HG03565 (cell line): ENCODE measurements around the gene GPA33.

Source experiments
- ATAC-seq: cut with Tn5 transposase; IDR thresholded peaks from one replicate; pipeline ENCODE4 v1.9.1; 2021; ENCODE audit warnings: mild to moderate bottlenecking, moderate library complexity; ENCODE audit not compliant: unreplicated experiment

The GPA33 gene

DNA sequence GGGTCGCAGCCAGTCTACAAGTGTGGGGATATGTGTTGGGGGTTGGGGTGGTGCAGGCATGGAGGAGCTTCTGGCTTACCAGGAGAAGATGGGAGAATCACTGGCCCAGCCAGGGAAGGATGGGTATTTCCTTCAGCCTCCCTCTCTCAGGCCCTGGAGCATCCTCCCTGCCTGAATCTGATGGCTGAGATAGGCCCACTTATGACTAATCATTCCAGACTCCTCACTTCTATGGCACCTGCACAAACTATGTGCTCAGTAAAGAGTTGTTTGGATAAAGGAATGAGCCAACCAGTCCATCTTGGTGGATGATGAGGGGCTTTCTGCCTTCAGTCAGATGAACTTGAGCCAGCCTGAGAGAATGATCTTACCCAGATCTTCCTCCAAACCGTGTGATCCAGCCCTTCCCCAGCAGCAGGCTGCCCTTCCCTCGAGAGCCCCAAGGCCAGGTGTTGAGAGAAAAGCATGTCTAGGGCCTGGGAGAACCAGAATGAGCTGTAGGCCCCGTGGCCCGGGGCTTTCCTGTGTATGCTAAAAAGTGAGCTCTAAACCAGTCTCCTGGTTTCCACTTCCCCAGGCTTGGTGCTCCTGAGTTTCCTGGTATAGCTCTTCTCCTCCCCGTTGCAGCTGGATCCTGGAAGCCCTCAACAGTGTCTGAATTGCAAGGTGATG is 1.3 kb downstream of the GPA33 start:
- no peak for ATAC-seq

DNA sequence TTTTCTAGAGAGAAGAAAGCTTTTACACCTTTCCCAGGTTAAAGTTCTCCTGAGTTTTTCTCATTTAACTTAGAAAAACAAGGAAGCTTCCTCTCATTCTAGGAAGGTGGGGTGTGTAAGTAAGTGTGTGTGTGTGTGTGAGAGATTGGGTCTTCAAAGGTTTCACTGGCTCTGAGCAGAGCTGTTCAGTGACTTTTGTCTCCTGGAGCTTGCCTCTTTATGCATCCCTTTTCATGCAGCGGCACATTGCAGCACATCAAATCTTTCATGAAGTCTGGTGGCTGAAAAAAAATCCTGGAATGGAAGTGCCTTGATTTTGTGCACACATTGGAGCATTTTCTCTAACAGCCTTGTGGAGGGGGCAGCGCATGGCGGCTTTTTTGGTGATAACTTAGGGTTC is 3.4 kb downstream of the GPA33 start:
- ATAC-seq: no peak

GRCh38 chr1:167086033-167086432 is 4.1 kb downstream of the GPA33 start:
- no peak for ATAC-seq

GRCh38 chr1:167084757-167085156 is 5.4 kb downstream of the GPA33 start:
- ATAC-seq: no peak

- ATAC-seq: no peak
Measured at GRCh38 chr1:167083871-167084270, 6.3 kb downstream of the GPA33 start.

DNA sequence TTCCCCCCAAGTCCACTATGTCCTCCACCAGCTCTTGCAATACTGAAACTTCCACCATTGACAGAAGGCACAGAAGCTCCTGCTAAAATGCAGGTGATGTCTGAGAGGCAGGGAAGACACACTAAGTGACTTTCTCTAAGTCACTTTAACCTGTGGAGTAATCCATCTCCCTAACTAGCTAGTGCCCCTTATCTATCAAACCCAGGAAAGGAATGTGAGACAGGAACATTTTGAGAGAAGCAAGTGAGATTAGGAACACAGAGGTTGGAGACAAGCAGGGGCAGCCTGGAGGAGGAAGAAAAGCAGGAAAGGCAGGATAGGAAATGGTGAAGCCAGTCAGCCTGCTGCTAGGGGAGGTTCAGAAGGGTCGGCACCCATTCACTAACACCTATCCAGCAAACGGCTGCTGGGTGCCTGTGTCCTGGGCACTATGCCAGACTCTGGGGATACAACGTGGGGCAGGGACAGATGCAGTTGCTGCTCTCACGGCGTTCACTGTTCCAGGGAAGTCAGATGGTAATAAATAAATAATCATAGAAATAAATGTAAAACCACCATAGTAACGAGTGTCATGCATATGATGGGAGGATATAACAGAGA is 7.0 kb downstream of the GPA33 start:
- no peak for ATAC-seq

- no peak for ATAC-seq
Measured at GRCh38 chr1:167082511-167083027, 7.6 kb downstream of the GPA33 start.

DNA sequence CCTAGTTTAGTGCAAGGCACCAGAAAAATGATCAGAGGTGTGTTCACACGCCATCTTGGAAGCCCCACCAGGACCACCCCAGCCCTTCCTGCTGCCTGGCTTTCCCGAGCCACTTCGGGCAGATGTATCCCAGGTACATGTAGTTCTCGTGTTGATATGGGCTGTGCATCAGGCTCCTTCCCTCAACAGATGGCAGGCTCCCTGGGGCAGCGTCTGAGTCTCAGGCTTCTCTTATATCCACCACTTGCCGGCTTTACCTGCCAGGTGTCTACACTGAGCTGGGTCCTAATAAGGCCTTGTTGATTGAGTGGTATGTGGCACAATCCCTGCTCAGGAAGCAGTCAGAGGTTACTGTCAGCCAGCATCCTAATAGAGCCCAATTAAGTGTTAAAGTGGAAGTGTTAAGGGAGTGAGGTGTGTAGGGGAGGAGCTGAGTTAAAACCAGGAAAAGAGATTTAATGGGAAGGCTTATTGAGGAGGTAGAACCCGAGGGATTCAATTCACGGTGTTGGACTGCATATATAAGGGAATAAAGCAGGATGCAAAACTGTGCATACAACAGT is 8.5 kb downstream of the GPA33 start:
- no peak for ATAC-seq

DNA sequence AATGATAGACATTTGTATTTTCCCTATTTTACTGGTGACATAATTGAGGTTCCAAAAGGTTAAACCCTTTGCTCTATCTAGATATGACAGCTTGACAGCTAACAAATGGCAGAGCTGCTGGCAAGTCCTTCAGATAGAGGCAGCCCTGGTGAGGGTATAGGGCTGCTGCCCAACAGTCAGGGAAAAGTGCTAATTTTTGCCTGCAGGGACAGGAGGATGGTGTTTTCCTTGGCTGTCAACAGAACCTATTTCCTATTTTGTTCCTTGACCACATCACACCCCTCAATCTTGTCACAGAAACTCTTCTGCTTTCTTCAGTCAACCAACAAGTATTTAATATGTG is 12.3 kb downstream of the GPA33 start:
- no peak for ATAC-seq

DNA sequence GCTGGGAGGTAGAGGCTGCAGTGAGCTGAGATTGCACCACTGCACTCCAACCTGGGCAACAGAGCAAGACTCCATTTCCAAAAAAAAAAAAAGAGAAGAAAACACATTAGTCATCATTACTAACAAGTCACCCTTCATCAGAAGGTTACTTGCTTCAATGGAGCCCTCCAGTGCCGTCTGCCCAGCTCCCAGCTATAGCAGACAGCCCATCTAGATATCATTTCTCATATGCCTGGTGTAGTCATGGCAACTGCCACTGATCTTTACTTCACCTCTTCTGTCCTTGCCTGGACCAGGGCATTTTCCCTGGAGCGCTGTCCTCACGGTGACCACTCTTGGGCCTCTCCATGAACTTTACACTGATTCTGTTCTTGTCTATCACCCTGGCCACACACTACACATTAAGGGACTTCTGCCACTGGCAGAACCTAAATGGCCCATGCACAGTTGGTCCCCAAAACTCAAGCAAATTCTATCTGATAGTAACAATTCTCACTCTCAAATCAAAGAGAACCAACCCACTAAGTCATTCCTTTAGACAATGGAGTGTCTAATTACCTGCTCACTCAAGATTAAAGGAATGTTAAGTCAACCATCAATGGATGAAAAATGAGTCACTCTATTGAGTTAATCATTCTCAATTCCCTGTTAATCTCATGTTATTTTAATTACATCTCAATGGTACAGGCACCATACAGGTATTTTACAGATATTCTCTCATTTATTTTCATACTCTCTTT is 12.9 kb downstream of the GPA33 start:
- ATAC-seq: no peak

GRCh38 chr1:167076136-167076710 is 14.0 kb downstream of the GPA33 start:
- ATAC-seq: no peak

GRCh38 chr1:167071286-167071685 is 18.9 kb downstream of the GPA33 start:
- no peak for ATAC-seq

GRCh38 chr1:167068761-167069160 is 21.4 kb downstream of the GPA33 start:
- no peak for ATAC-seq

- ATAC-seq: no peak
Measured at GRCh38 chr1:167067904-167068303, 22.3 kb downstream of the GPA33 start.

DNA sequence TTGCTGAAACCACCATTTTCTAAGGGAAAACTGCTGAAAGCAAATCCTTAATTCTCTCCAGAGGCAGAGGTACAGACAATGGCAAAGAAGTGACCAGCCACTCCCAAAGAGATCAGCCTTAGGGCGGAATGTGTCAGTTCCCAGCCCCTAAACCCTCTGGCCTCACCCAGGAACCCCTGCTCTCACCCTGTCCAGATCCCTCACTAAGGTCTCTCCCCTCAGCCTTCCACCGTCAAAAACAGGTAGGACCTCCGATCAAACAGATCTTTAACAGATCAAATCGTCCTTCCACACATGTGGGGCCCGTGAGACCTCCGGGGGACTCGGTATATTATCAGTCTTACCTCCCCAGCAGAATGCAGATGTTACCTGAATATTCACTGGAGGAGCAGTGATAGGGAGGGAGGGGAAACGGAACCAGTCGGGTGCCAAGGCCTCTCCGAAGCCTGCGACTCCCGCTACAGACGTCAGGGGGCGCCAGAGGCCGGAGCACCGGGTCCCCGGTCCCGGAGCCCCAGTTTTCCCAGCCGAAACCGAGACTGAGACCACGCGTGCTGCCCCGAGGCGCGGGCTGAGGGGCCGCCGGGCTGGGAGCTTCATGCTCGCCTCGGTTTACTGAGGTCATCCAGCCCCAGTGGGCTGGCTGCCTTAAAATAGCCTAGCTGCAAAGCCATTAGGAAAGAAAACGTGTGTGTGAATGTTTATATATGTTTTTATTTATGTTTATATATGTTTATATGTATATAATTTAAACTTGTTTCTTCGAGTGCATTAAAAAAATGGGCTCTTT is 23.6 kb downstream of the GPA33 start:
- peak; percentile 69 for ATAC-seq

- no peak for ATAC-seq
Measured at GRCh38 chr1:167065471-167065870, 24.7 kb downstream of the GPA33 start.

GRCh38 chr1:167064621-167065020 is 25.6 kb downstream of the GPA33 start:
- ATAC-seq: no peak

GRCh38 chr1:167061073-167061464 is 29.1 kb downstream of the GPA33 start:
- no peak for ATAC-seq

GRCh38 chr1:167060141-167061072 is 29.8 kb downstream of the GPA33 start:
- ATAC-seq: no peak

DNA sequence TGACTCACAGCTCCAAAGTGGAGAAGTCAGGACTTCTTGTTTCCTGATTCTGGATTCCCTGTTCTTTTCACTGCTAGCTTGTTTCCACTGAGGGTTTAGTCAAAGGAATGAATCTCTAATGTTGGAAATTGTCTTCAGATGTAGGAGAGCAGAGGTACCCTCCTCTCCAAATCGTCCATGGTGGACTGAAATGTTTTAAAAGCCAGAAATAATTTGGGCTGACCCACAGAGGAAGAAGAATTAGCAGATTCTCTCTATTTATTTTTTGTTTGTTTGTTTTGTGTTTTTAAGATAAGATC is 30.4 kb downstream of the GPA33 start:
- no peak for ATAC-seq
